Panc1 (cell line): ENCODE measurements around the gene LRSAM1. TPM values are rescaled to one million over a fixed set of nuclear protein-coding genes. Genes with fewer than 3 reads are reported as not detected.

Source experiments
- ATAC-seq: fragments of 200-7000 bp; cut with Tn5 transposase; 2 replicates; pipeline ENCODE4 v1.9.1; 2020; ENCODE audit warnings: mild to moderate bottlenecking, moderate library complexity
- BruUV-seq: library from RNA; stranded (reverse); fragments of 400-500 nt; replicated peaks from 2 replicates; lab custom pipeline; 2021; lab: Mats Ljungman, UMichigan
- CTCF ChIA-PET: fragments of 300-600 bp; sonication (Branson Sonifier 250); formaldehyde crosslinking; loops from one replicate; lab custom pipeline; 2022; ENCODE audit warnings: antibody characterized with exemption; lab: Charles Lee
- POLR2A ChIA-PET: fragments of 300-600 bp; sonication (Branson Sonifier 250); formaldehyde crosslinking; loops from one replicate; lab custom pipeline; 2022; ENCODE audit warnings: antibody characterized with exemption; lab: Charles Lee
- DNase-seq: peaks from one replicate; pipeline ENCODE4 v3.0.0-alpha.2; 2010; ENCODE audit warnings: low read depth, low spot score
- H3K27ac ChIP-seq: 2 replicates; pipeline ENCODE4 v1.5.1; 2011; ENCODE audit warnings: mild to moderate bottlenecking, low read length, inconsistent platforms
- H3K27me3 ChIP-seq: fragments of 200-500 bp; sonication (Bioruptor generic); 2 replicates; pipeline ENCODE4 v1.6.0; 2014; ENCODE audit warnings: low read length, inconsistent platforms; ENCODE audit not compliant: control insufficient read depth, insufficient read depth
- H3K36me3 ChIP-seq: fragments of 200-500 bp; sonication (Bioruptor generic); 2 replicates; pipeline ENCODE4 v1.5.1; 2014; ENCODE audit warnings: inconsistent platforms, mild to moderate bottlenecking, low read length, moderate library complexity; ENCODE audit not compliant: control insufficient read depth, insufficient read depth
- H3K4me1 ChIP-seq: 2 replicates; pipeline ENCODE4 v1.5.1; 2011; ENCODE audit warnings: inconsistent platforms, mild to moderate bottlenecking, low read length, moderate library complexity; ENCODE audit not compliant: control insufficient read depth, insufficient read depth
- H3K4me3 ChIP-seq, 2 experiments: 2 replicates each; pipeline ENCODE4 v1.5.1; 2011 to 2012; ENCODE audit warnings: low read depth in 2 of 2, low read length in 2 of 2, mild to moderate bottlenecking in 2 of 2, inconsistent platforms in 1 of 2, moderate library complexity in 1 of 2
- H3K9me3 ChIP-seq: fragments of 200-500 bp; sonication (Bioruptor generic); 2 replicates; pipeline ENCODE4 v1.5.1; 2014; ENCODE audit warnings: low read depth, mild to moderate bottlenecking, inconsistent platforms, low read length, moderate library complexity; ENCODE audit not compliant: control insufficient read depth, insufficient read depth
- CTCF ChIP-seq: fragments of 450-650 bp; IDR thresholded peaks from 2 replicates; pipeline ENCODE4 v1.5.1; 2017; ENCODE audit warnings: mild to moderate bottlenecking
- POLR2AphosphoS5 ChIP-seq: IDR thresholded peaks from 2 replicates; pipeline ENCODE4 v1.6.1; 2012; ENCODE audit warnings: mild to moderate bottlenecking, low read depth, low read length, moderate library complexity
- REST ChIP-seq, 2 experiments: IDR thresholded peaks; 2 replicates each; pipeline ENCODE4 v1.6.1; 2011 to 2012; ENCODE audit warnings: low read depth in 2 of 2, control low read depth in 1 of 2, low read length in 1 of 2, mild to moderate bottlenecking in 1 of 2, moderate library complexity in 1 of 2; ENCODE audit not compliant: insufficient read depth in 1 of 2
- SIN3A ChIP-seq: IDR thresholded peaks from 2 replicates; pipeline ENCODE4 v1.6.1; 2012; ENCODE audit warnings: low read depth, mild to moderate bottlenecking, low read length, moderate library complexity, borderline replicate concordance; ENCODE audit not compliant: insufficient read depth
- in situ Hi-C: cut with HindIII; loops from 2 replicates; pipeline ENCODE4 v1.10.0; 2016; ENCODE audit warnings: low sequenced_read_pairs, low pct_unique_long_range_greater_than_20kb
- intact Hi-C: fragments of 100-400 bp; cut with micrococcal nuclease; formaldehyde crosslinking; loops from one replicate; pipeline ENCODE4 v1.10.0; 2022; ENCODE audit not compliant: unreplicated experiment
- total RNA-seq: library from RNA; stranded (reverse); gene quantifications from one replicate; pipeline ENCODE4 v1.2.1, GENCODE V29; 2021; ENCODE audit not compliant: unreplicated experiment

LRSAM1 gene
- total RNA-seq, 1 experiment from 2014 or later = 15.4 TPM

- H3K4me3 ChIP-seq = no peak overlapping the region
- DNase-seq = no peak
- BruUV-seq = no TSS peak
- no peaks in the 10 kb centered on the region for H3K36me3 ChIP-seq
- intact Hi-C loops = loop anchor here (5.0 kb wide), 1 partner anchor 83 kb away; no protein-coding TSS in a partner anchor
- no peaks in the 10 kb centered on the region for H3K9me3 ChIP-seq
- POLR2A ChIA-PET = no interaction called here
- peaks cover 9% of the 10 kb centered on the region; the same call in 1 of the 2 replicates for H3K4me1 ChIP-seq
- H3K27ac ChIP-seq = peak overlapping the region; percentile 48; the same call in 1 of the 2 replicates
- in situ Hi-C loops = no loop called here
- H3K27me3 ChIP-seq = no peaks in the 10 kb centered on the region
- TF ChIP-seq CTCF (peak; percentile 90), POLR2AphosphoS5 (no peak; the same call in 1 of the 2 replicates)
- peak; percentile 85 for ATAC-seq
- CTCF ChIA-PET = interaction anchor here (0.6 to 0.7 kb wide), 4 partner anchors 14 to 289 kb away, joined by 3 to 5 read pairs (median 4); no protein-coding TSS in a partner anchor
Measured at GRCh38 chr9:127503947-127504886, 52.9 kb downstream of the LRSAM1 start.

- Histone ChIP-seq H3K9me3 (no peaks in the 10 kb centered on the region), H3K27ac (no peak overlapping the region; the same call in 1 of the 2 replicates), H3K27me3 (no peaks in the 10 kb centered on the region), H3K36me3 (no peaks in the 10 kb centered on the region), H3K4me1 (peaks cover 9% of the 10 kb centered on the region; the same call in 1 of the 2 replicates), H3K4me3 (no peak overlapping the region)
- CTCF ChIA-PET = interaction anchor here (0.6 kb wide), 1 partner anchor 288 kb away, joined by 4 read pairs; no protein-coding TSS in a partner anchor
- no peak for ATAC-seq
- intact Hi-C loops (loop anchor here (5.0 kb wide), 1 partner anchor 82 kb away; no protein-coding TSS in a partner anchor), in situ Hi-C loops (no loop called here)
- TF ChIP-seq SIN3A (no peak), REST (IDR thresholded peaks at IDR 0.05; ENCODE audit: insufficient read depth in 1 of 2, low read depth in 2 of 2, low read length in 1 of 2) (no peak), CTCF (no peak)
- DNase-seq = no peak
- POLR2A ChIA-PET = no interaction called here
- BruUV-seq = no TSS peak
Measured at GRCh38 chr9:127504887-127505251, 53.6 kb downstream of the LRSAM1 start.
